GM18867 (cell line): ENCODE measurements around the gene MSANTD3.

Source experiments
- ATAC-seq: cut with Tn5 transposase; IDR thresholded peaks from one replicate; pipeline ENCODE4 v1.9.1; 2021; ENCODE audit warnings: mild to moderate bottlenecking, moderate library complexity; ENCODE audit not compliant: unreplicated experiment

Gene MSANTD3

GRCh38 chr9:100465274-100465673 lies 38.3 kb downstream of the MSANTD3 start:
- ATAC-seq: no peak

GRCh38 chr9:100465761-100466160 lies 38.8 kb downstream of the MSANTD3 start:
- no peak for ATAC-seq

- no peak for ATAC-seq
Observed at GRCh38 chr9:100466171-100466828, 39.4 kb downstream of the MSANTD3 start.

GRCh38 chr9:100466829-100467221 lies 39.9 kb downstream of the MSANTD3 start:
- ATAC-seq: no peak

- ATAC-seq: no peak
Observed at GRCh38 chr9:100468041-100468440, 41.1 kb downstream of the MSANTD3 start.

- ATAC-seq: no peak
Observed at GRCh38 chr9:100472268-100472667, 45.3 kb downstream of the MSANTD3 start.

- ATAC-seq: peak; percentile 48
Observed at GRCh38 chr9:100472788-100473275, 45.9 kb downstream of the MSANTD3 start, which contains the start of gene TMEFF1. TSS of gene TMEFF1 (plus strand) at chr9:100473149. CDS start at chr9:100473545, 396 bp downstream.

GRCh38 chr9:100473276-100474081 lies 46.5 kb downstream of the MSANTD3 start:
- ATAC-seq: peak; percentile 67

- ATAC-seq: no peak
Observed at GRCh38 chr9:100474082-100474923, 47.4 kb downstream of the MSANTD3 start.

GRCh38 chr9:100474924-100475276 lies 48.0 kb downstream of the MSANTD3 start:
- no peak for ATAC-seq

GRCh38 chr9:100477241-100477640 lies 50.3 kb downstream of the MSANTD3 start:
- ATAC-seq: no peak

- no peak for ATAC-seq
Observed at GRCh38 chr9:100478192-100478591, 51.2 kb downstream of the MSANTD3 start.

- ATAC-seq: no peak
Observed at GRCh38 chr9:100479820-100480219, 52.9 kb downstream of the MSANTD3 start.

- no peak for ATAC-seq
Observed at GRCh38 chr9:100485196-100485595, 58.3 kb downstream of the MSANTD3 start.

- no peak for ATAC-seq
Observed at GRCh38 chr9:100486479-100487176, 59.7 kb downstream of the MSANTD3 start.

- ATAC-seq: no peak
Observed at GRCh38 chr9:100488177-100488576, 61.2 kb downstream of the MSANTD3 start.

GRCh38 chr9:100489836-100490235 lies 62.9 kb downstream of the MSANTD3 start:
- ATAC-seq: no peak

- no peak for ATAC-seq
Observed at GRCh38 chr9:100492952-100493351, 66.0 kb downstream of the MSANTD3 start.

- no peak for ATAC-seq
Observed at GRCh38 chr9:100498592-100498991, 71.6 kb downstream of the MSANTD3 start.

- peak; percentile 64 for ATAC-seq
Observed at GRCh38 chr9:100499460-100499859, 72.5 kb downstream of the MSANTD3 start.

GRCh38 chr9:100499866-100500265 lies 72.9 kb downstream of the MSANTD3 start:
- peak; percentile 3 for ATAC-seq
